Fibroblast of lung (primary cell): ENCODE data around the gene FAM13A.

Source experiments
- CTCF ChIP-seq, 2 donors: IDR thresholded peaks in 1 of 2; conservative IDR thresholded peaks in 1 of 2; 1 replicate in 1 of 2; 2 replicates in 1 of 2; pipeline ENCODE4 v1.5.1; 2011 to 2012; ENCODE audit warnings: low read length in 2 of 2, control low read depth in 1 of 2, inconsistent platforms in 1 of 2, low read depth in 1 of 2, mild to moderate bottlenecking in 1 of 2
- EZH2 ChIP-seq: IDR thresholded peaks from 2 replicates; pipeline ENCODE4 v1.5.1; 2012; ENCODE audit warnings: low read length, control low read depth, mild to moderate bottlenecking; ENCODE audit errors: missing control alignments

GRCh38 chr4:88751258-88752075, 305.5 kb downstream of the FAM13A start:
- TF ChIP-seq CTCF (conservative IDR thresholded peaks at IDR 0.05 in 1 of 2, IDR thresholded peaks at IDR 0.05 in 1 of 2; ENCODE audit: low read depth in 1 of 2, low read length in 2 of 2) = no peak
- TF ChIP-seq EZH2 = no peak
